ENCODE data around the gene THRB.
A peak's percentile ranks its signal among the peaks of the same experiment; 100 is the strongest.
"Not testable (repeated sequence)": the region's sequence is repeated elsewhere in the genome, so short reads cannot be mapped to it uniquely, and the experiment has no call there.

The THRB gene

DNA sequence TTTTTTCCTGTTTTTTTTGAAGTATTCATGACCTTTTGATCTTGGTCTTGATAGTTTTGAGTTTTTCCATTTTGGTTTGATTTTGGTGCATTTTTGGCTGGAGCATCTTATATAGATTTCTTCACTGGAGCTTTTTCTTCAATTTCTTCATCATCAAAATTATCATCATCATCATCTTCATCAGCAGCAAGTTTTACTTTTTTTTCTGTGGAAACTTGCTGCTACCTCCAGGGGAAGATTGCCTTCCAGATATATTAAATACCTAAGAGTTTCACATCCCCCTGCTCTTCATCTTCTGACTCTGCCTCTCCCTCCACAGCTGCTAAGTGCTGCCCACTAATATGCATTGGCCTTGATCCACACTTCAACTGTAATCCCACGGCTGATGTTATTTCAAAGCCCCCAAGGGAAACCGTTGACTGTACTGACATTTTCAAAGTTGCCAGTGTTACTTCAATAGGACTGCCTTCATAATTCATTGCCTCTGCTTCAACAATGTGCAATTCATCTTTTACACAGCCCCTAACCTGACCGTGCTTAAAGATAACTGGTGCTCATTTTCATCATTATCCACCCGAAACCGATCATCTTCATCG is 397.9 kb downstream of the THRB start:
- no peak for DNase-seq (ENCODE audit: low read depth)

DNA sequence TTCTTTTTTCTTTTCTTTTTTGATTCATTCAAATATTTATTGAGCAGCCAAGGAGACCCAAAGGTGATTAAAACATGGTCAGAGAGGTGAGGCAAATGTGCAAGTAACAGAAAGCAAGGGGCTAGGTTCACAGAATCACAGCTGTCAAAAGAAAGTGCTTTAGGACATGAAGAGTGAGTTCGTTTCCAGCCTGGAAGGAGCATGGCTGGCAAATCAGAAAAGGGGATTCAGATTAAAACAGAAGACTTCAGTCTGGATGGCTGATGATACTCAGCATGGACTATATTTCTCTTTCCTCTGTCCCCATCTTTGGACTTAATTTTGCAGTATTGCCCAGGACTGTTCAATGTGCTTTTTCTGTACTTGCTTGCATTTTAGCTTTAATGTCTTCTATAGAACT is 398.4 kb downstream of the THRB start:
- no peak for DNase-seq (ENCODE audit: low read depth)

DNA sequence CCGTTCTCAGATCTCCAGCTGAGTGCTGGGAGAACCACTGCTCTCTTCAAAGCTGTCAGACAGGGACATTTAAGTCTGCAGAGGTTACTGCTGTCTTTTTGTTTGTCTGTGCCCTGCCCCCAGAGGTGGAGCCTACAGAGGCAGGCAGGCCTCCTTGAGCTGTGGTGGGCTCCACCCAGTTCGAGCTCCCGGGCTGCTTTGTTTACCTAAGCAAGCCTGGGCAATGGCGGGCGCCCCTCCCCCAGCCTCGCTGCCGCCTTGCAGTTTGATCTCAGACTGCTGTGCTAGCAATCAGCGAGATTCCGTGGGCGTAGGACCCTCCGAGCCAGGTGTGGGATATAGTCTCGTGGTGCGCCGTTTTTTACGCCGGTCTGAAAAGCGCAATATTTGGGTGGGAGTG is 399.8 kb downstream of the THRB start:
- DNase-seq (ENCODE audit: low read depth): not testable (repeated sequence)

DNA sequence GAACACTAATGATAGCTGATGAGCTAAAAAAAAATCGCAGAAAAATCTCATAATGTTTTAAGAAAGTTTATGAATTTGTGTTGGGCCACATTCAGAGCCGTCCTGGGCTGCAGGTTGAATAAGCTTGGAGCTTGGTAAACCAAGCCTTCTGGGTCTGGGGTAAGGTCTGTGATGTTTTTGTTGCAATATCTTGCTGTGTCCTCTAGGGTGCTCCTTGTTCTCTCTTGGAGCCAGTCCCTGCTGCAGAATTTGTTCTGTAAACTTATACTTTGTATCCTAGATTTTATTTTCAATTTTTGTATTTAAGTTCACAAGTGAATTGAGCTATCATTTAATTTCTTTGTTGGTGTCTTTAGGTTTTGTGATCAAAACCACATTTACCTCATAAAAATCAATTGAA is 405.9 kb downstream of the THRB start:
- peak; percentile 54 for DNase-seq (ENCODE audit: low read depth)

DNA sequence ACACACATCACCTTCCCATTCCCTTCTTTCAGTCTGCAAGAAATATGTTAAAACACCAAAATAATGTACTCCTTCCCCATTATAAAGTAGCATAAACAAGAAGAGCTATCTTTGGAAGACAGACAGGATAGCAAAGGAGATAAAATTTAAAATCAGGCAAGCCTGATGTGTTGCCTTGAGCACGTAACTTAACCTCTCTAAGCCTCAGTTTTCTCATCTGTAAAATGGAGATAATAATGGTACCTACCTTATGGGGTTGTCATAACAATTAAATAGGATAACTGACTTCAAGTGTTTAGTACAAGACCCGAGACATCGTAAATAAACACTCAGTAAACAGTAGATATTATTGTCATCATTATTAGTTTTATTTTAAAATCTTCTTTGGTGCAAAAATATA is 407.2 kb downstream of the THRB start:
- no peak for DNase-seq (ENCODE audit: low read depth)

DNA sequence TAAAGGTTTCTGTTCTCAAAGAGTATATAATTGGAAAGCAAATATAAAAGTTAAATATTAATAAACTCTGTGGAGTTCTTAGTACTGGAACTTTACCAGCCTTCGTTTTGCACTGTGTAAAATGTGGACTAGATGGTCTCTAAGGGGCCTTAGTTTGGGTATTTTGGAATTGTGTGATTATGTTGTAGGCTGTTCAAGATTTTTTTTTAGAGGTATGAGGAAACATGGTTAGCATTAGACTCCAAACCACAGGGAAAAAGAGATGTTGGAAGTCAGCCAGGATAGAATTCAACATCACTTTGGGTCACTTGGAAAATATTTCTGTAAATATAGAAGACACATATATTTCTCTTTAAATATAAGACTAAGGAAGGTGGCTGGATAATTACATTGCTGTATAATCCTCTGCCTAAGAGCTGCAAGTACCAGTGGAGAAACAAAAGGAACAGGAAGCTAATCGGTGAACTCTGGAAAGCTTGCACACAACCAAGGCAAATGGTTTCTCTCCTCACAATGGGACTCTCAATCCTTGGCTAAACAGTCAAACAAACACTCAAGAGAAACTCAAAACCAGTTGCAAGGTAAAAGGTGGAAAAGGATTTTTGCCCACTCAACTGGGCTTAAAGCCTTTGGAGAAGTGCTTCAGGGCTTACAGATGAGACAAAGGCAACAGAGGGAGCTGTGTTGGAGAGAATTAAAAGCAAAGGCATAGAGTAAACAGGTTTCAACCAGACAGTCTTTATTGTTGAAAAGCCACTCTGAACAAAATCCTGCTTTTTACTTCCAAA is 407.8 kb downstream of the THRB start:
- DNase-seq (ENCODE audit: low read depth): peak; percentile 48

DNA sequence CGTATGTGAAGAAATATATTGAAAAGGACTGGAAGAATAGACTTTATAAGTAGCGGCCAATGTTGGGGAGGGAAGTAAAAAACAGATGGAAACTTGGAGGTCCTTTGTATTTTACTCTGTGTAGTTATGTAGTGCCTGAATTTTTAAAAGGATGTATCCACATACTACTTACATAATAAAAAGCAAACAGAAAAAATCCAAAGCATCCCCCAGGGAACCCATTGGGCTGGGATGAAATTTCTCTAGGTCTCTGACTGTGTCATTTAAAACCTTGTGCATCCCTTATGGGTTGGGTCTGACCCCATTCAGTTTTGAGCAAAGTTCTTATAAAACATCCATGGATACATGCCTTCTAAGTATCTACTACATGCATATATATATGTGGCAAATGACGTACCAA is 408.4 kb downstream of the THRB start:
- no peak for DNase-seq (ENCODE audit: low read depth)

DNA sequence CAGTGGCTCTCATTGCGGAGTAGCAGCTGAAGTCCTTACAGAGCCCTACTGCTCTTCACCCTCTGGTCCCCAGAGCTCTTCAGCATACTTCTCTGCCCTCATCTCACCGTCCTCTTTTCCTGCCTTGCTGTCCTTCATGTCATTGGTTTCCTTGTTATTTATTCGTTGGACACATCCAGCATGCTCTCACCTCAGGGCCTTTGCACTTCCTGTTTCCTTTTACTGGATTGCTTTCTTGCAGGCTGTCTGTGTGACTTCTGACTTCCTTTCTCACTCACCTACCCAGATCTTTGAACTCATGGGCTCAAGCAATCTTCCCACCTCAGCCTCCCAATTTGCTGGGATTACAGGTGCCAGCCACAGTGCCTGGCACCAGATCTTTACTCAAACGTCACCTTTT is 422.5 kb downstream of the THRB start:
- DNase-seq (ENCODE audit: low read depth): no peak

DNA sequence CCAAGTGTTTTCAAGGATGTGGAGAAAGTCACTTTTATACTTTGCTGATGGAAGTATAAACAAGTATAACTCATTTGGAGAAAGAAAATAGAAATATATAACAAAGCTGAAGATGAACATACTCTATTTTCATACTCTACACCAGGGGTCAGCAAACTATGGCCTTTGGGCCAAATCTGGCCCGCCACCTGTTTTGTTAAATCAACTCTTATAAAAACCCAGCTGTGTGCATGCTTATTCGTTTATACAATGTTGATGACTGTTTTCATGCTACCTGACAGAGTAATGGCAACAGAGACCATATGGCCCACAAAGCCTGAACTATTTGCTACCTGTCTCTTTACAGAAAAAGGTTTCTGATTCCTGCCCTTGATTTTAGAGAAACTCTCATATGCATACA is 425.6 kb downstream of the THRB start:
- no peak for DNase-seq (ENCODE audit: low read depth)

DNA sequence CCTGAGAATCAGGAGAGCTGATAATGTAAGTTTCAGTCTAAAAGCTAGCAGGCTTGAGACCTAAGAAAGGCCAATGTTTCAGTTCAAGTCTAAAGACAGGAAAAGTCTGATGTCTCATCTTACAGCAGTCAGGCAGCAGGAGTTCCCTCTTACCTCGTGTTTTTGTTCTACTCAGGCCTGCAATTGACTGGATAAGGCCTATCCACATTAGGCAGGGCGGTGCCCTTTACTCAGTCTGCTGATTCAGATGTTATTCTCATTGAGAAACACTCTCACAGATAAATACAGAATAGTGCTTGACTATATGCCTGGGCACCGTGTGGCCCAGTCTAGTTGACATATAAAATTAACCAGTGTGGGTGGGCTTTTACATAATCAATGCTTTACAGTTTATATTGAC is 427.2 kb downstream of the THRB start:
- peak; percentile 44 for DNase-seq (ENCODE audit: low read depth)

Measured in iris pigment epithelial cell (primary cell).